GM21576 (cell line): Measurements from ENCODE around the gene PARP11.

ENCODE experiments used
- ATAC-seq: cut with Tn5 transposase; IDR thresholded peaks from one replicate; pipeline ENCODE4 v1.9.1; 2021; ENCODE audit warnings: mild to moderate bottlenecking, moderate library complexity; ENCODE audit not compliant: unreplicated experiment

PARP11 gene

DNA sequence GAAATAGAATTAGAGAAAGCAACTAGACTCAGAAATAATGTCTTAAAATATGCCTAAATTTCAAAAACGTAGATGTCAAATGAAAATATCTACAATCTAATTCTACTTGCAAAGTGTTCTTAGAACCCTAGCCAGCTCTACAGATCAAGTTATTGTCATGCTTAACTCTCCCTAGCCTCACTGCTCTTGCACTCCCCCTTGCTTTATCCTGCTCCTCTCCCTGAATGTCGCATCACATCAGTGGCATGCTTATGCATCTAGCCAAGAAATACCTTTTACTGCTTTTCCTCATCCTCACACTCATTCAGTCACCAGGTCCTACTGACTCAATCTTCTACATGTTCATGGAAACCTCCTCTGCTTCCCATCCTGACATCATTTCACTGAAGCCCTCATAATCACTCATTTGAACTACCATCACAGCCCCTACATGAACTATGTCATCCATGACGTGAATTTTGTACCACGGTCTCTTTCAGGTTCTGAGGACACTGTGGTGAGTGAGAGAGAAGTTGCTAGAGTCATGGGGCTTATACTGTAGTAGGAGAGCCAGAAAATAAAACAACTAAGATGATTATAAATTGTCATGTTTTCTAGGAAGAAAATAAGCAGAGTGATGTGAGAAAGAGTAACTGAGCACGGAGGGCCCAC lies 97.7 kb downstream of the PARP11 start:
- ATAC-seq: no peak

DNA sequence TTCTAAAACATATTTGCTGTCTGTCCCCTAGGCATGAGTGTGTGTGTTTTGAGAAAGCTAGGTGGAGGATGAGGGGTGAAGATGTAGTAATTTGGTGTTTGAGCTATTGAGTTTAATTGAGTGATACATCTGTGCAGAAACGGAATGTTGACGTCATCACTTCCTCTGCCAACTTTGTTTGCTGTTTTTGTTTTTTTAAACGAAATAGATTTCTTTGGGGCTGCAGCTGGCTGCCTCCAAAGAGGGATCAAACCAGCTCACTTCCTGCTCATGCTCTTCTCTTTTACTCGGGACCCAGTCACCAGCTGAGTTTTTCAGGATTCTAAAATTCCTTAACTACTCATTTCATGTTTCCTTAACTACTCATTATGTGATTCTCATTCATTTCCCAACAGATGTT lies 100.8 kb downstream of the PARP11 start:
- no peak for ATAC-seq

DNA sequence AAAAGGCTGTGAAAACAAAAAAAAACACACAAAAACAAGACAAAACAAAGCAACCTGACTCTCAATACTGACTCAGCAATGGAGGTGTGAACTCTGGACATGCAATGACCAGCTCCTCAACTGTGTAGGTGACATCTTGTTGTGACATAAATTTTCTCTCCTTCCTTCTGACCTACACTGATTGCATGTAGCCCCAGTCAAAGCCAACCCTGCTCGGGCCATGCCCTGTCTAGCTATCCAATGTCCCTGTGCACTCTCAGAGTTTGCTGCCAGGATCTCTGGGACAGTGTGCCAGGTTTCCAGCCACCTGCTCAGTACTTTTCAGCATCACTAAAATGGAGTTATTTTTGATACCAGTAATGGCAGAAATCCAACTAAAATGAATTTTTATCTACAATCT lies 101.3 kb downstream of the PARP11 start:
- no peak for ATAC-seq

DNA sequence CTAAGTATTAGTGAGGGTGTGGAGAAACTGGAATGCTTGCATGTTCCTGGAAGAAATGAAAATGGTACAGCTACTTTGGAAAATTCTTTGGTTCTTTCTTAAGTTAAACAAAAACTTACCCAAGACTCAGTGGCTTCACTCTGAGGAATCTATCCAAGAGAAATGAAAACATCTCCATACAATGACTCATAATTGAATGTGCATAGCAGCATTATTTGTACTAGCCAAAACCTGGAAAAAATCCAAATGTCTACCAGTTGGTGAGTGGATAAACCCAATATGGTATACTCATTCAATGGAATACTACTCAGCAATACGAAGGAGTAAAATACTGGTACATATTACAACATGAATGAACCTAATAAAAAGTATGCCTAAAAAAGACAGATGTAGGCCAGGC lies 102.3 kb downstream of the PARP11 start:
- ATAC-seq: no peak

DNA sequence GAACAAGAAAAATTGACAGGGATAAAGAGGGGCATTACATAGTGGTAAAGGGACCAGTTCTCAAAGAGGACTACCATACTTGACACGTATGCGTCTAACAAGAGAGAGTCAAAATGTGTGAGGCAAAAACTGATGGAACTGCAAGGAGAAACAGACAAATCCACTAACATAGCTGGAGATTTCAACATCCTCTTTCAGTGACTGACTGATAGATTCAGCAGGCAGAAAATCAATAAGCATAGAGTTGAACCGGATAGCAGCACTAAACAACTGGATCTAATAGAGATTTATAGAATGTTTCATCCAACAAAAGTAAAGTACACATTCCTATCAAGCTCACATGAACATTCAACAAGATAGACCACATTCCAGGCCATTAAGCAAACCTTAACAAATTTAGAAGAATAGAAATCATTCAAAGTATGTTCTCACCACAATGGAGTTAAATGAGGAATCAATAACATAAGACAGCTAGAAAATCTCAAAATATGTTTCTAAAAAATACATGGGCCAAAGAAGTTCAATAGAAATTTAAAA lies 104.2 kb downstream of the PARP11 start:
- ATAC-seq: no peak

DNA sequence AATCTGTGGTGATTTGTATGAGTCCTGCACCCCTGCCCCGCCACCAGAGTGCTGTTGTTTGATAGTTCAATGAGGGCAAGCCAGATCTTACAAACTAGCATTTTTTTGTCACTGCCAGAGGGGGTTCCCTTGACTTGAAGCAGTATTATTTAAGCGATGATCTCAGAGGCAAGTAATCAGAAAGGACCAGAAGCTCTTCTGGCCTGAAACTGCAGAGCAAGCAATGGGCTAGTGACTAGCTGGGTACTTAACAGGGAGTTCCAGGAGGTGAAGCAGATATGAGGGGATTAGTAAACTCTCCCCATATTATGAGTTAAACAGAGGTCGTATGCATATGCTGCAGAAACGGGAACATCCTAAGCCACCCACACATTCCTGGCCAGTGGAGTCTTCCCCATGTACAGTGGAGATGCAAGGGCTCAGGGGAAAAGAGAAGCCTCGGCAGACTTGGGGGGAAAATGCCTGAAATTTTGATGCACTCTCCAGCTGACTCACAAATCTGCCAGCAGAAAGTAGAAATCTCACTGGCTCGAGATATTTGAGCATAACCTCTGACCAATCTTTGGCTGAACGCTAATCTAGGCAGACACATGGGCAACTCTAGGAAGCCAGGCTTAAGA lies 112.0 kb downstream of the PARP11 start:
- no peak for ATAC-seq

DNA sequence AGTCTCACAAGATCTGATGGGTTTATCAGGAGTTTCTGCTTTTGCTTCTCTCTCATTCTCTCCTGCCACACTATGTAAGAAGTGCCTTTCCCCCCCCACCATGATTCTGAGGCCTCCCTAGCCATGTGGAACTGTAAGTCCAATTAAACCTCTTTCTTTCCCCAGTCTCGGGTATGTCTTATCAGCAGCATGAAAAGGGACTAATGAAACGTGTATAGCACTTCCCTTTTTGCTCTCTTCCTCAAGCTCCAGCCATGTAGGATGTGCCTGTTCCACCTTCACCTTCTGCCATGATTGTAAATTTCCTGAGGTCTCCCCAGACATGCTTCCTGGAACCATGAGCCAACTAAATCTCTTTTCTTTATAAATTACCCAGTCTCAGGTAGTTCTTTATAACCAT lies 113.3 kb downstream of the PARP11 start:
- no peak for ATAC-seq
